K562 (cell line): ENCODE results near the gene VPREB3.

ENCODE experiments used
- ATF7 ChIP-seq: fragments of 450-650 bp; IDR thresholded peaks from 2 replicates; pipeline ENCODE4 v1.7.1; 2014; ENCODE audit warnings: mild to moderate bottlenecking, moderate library complexity
- CBX5 ChIP-seq: IDR thresholded peaks from 2 replicates; pipeline ENCODE4 v1.6.1; 2014; ENCODE audit warnings: low read depth, borderline replicate concordance
- EP300 ChIP-seq: IDR thresholded peaks from 2 replicates; pipeline ENCODE4 v1.6.1; 2012; ENCODE audit warnings: low read length, improper control_type of control experiment
- GATA2 ChIP-seq: sonication (generic); formaldehyde crosslinking; IDR thresholded peaks from 2 replicates; pipeline ENCODE4 v1.4.0; 2020; ENCODE audit warnings: mild to moderate bottlenecking, missing genetic modification reagents
- HDAC2 ChIP-seq: fragments of 450-650 bp; IDR thresholded peaks from 2 replicates; pipeline ENCODE4 v1.6.1; 2016; ENCODE audit warnings: mild to moderate bottlenecking
- HDAC6 ChIP-seq: IDR thresholded peaks from 2 replicates; pipeline ENCODE4 v1.6.1; 2012; ENCODE audit warnings: low read depth, mild to moderate bottlenecking, control low read depth, inconsistent platforms, low read length, moderate library complexity
- HMG20B ChIP-seq: fragments of 250-450 bp; sonication (Bioruptor Pico); IDR thresholded peaks from 2 replicates; pipeline ENCODE4 v1.5.0; 2021; ENCODE audit warnings: mild to moderate bottlenecking
- TAF1 ChIP-seq: IDR thresholded peaks from 2 replicates; pipeline ENCODE4 v1.6.1; 2011; ENCODE audit warnings: mild to moderate bottlenecking, low read length, moderate library complexity; ENCODE audit not compliant: insufficient read depth, control insufficient read depth, severe bottlenecking; ENCODE audit errors: extremely low read depth
- TBP ChIP-seq: optimal IDR thresholded peaks from 2 replicates; pipeline ENCODE3; 2011; ENCODE audit warnings: low read depth, low read length, improper control_type of control experiment
- TEAD4 ChIP-seq, 2 experiments: sonication (generic) in 1 of 2; formaldehyde crosslinking in 1 of 2; IDR thresholded peaks; 2 replicates each; pipeline versions ENCODE4 v1.6.1 to v1.8.0; 2012 to 2022; ENCODE audit warnings: borderline replicate concordance in 1 of 2, inconsistent platforms in 1 of 2, low read length in 1 of 2, mild to moderate bottlenecking in 1 of 2, missing genetic modification reagents in 1 of 2
- TF ChIP-seq, protein P1 (sequence below): fragments of 250-450 bp; sonication (Bioruptor Pico); IDR thresholded peaks from 2 replicates; pipeline ENCODE4 v1.5.0; 2021
- TF ChIP-seq, protein P2 (sequence below), 3 experiments: IDR thresholded peaks in 2 of 3; conservative IDR thresholded peaks in 1 of 3; 2 replicates each; pipeline ENCODE4 v1.5.1; 2011 to 2012; ENCODE audit warnings: low read length in 3 of 3, mild to moderate bottlenecking in 3 of 3, control low read depth in 2 of 3, improper control_type of control experiment in 1 of 3, inconsistent platforms in 1 of 3, low read depth in 1 of 3, mixed read lengths in 1 of 3, moderate library complexity in 1 of 3; ENCODE audit not compliant: insufficient read depth in 2 of 3

DNA sequence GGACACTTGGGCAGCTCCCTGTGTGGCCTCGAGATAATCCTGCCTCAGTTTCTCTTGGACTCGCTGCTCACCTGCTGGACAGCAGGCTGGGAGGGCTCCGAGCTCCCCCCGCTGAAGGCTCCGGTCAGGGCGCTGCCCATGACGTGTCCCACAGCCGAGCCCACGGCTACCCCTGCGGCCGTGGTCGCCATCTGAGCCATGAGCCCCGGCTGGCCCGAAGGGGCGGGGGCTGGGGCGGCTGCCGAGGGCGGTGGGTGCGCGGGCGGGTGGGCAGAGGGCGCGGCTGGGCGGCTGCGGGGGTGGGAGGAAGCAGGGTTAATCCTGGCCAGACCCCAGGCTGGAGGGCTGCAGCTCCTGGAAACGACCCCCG lies 13.1 kb upstream of the VPREB3 start:
- TF ChIP-seq TEAD4 (IDR thresholded peaks at IDR 0.05; ENCODE audit: low read length): no peak
- TF ChIP-seq TEAD4 (CRISPR knock-in tag; IDR thresholded peaks at IDR 0.05; ENCODE audit: borderline replicate concordance): no peak
- TF ChIP-seq, protein P1, sequence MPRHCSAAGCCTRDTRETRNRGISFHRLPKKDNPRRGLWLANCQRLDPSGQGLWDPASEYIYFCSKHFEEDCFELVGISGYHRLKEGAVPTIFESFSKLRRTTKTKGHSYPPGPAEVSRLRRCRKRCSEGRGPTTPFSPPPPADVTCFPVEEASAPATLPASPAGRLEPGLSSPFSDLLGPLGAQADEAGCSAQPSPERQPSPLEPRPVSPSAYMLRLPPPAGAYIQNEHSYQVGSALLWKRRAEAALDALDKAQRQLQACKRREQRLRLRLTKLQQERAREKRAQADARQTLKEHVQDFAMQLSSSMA (CRISPR knock-in tag): no peak
- no peak for TF ChIP-seq CBX5
- TF ChIP-seq GATA2 (CRISPR knock-in tag): no peak
- TF ChIP-seq EP300: no peak
- TF ChIP-seq ATF7: no peak
- no peak for TF ChIP-seq TAF1
- TF ChIP-seq HMG20B: no peak
- TF ChIP-seq TBP: no peak
- TF ChIP-seq, protein P2, sequence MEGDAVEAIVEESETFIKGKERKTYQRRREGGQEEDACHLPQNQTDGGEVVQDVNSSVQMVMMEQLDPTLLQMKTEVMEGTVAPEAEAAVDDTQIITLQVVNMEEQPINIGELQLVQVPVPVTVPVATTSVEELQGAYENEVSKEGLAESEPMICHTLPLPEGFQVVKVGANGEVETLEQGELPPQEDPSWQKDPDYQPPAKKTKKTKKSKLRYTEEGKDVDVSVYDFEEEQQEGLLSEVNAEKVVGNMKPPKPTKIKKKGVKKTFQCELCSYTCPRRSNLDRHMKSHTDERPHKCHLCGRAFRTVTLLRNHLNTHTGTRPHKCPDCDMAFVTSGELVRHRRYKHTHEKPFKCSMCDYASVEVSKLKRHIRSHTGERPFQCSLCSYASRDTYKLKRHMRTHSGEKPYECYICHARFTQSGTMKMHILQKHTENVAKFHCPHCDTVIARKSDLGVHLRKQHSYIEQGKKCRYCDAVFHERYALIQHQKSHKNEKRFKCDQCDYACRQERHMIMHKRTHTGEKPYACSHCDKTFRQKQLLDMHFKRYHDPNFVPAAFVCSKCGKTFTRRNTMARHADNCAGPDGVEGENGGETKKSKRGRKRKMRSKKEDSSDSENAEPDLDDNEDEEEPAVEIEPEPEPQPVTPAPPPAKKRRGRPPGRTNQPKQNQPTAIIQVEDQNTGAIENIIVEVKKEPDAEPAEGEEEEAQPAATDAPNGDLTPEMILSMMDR (IDR thresholded peaks at IDR 0.05 in 2 of 3, conservative IDR thresholded peaks at IDR 0.05 in 1 of 3; ENCODE audit: insufficient read depth in 2 of 3, low read depth in 1 of 3, low read length in 3 of 3): no peak
- no peak for TF ChIP-seq HDAC6
- no peak for TF ChIP-seq HDAC2
